Right kidney (tissue), 1 donor: ENCODE results near the gene LILRB3.
"Not testable (repeated sequence)": the region's sequence is repeated elsewhere in the genome, so short reads cannot be mapped to it uniquely, and the experiment has no call there.

Experiments
- DNase-seq: peaks from one replicate; pipeline ENCODE4 v3.0.0-alpha.2; 2016

LILRB3 gene

GRCh38 chr19:54242234-54242633 lies 19.4 kb upstream of the LILRB3 start:
- DNase-seq, result not testable (repeated sequence)

- DNase-seq, result not testable (repeated sequence)
Observed at GRCh38 chr19:54240372-54241336, 17.8 kb upstream of the LILRB3 start.

- not testable (repeated sequence) for DNase-seq
Observed at GRCh38 chr19:54239491-54240371, 16.9 kb upstream of the LILRB3 start.

GRCh38 chr19:54233941-54234340 lies 11.1 kb upstream of the LILRB3 start:
- DNase-seq, result no peak

- DNase-seq, result peak; percentile 61
Observed at GRCh38 chr19:54231077-54231931, 8.5 kb upstream of the LILRB3 start.

GRCh38 chr19:54230031-54230430 lies 7.2 kb upstream of the LILRB3 start:
- DNase-seq, result no peak

GRCh38 chr19:54229146-54229545 lies 6.3 kb upstream of the LILRB3 start:
- DNase-seq, result no peak

- DNase-seq, result not testable (repeated sequence)
Observed at GRCh38 chr19:54224619-54225018, 1.8 kb upstream of the LILRB3 start.

- not testable (repeated sequence) for DNase-seq
Observed at GRCh38 chr19:54223937-54224281, 1.1 kb upstream of the LILRB3 start.

- DNase-seq, result not testable (repeated sequence)
Observed at GRCh38 chr19:54223277-54223936, 600 bp upstream of the LILRB3 start.

GRCh38 chr19:54221947-54222346 lies 860 bp downstream of the LILRB3 start:
- not testable (repeated sequence) for DNase-seq

- DNase-seq, result not testable (repeated sequence)
Observed at GRCh38 chr19:54219702-54220101, 3.1 kb downstream of the LILRB3 start.

GRCh38 chr19:54218960-54219661 lies 3.7 kb downstream of the LILRB3 start:
- DNase-seq, result no peak

GRCh38 chr19:54218259-54218658 lies 4.5 kb downstream of the LILRB3 start:
- DNase-seq, result no peak

- not testable (repeated sequence) for DNase-seq
Observed at GRCh38 chr19:54217517-54218247, 5.1 kb downstream of the LILRB3 start.

- DNase-seq, result no peak
Observed at GRCh38 chr19:54216869-54217268, 5.9 kb downstream of the LILRB3 start.

GRCh38 chr19:54214734-54215133 lies 8.1 kb downstream of the LILRB3 start:
- DNase-seq, result not testable (repeated sequence)

- not testable (repeated sequence) for DNase-seq
Observed at GRCh38 chr19:54214217-54214616, 8.6 kb downstream of the LILRB3 start.

- DNase-seq, result no peak
Observed at GRCh38 chr19:54211235-54211634, 11.6 kb downstream of the LILRB3 start.
